Brain pericyte (primary cell): Measurements from ENCODE around the gene OR1J4.
"Not testable (repeated sequence)": the region's sequence is repeated elsewhere in the genome, so short reads cannot be mapped to it uniquely, and the experiment has no call there.

Source experiments
- DNase-seq: peaks from one replicate; pipeline ENCODE4 v3.0.0-alpha.2; 2012; ENCODE audit warnings: low read depth, low spot score

The OR1J4 gene

GRCh38 chr9:122518841-122519240 lies at the start of gene OR1J4:
Gene OR1J4, plus strand, starts transcription at chr9:122519141. Its CDS starts 0 bp downstream, at chr9:122519141.
- no peak for DNase-seq

GRCh38 chr9:122474561-122474960 lies 44.4 kb upstream of the OR1J4 start:
- DNase-seq = no peak

DNA sequence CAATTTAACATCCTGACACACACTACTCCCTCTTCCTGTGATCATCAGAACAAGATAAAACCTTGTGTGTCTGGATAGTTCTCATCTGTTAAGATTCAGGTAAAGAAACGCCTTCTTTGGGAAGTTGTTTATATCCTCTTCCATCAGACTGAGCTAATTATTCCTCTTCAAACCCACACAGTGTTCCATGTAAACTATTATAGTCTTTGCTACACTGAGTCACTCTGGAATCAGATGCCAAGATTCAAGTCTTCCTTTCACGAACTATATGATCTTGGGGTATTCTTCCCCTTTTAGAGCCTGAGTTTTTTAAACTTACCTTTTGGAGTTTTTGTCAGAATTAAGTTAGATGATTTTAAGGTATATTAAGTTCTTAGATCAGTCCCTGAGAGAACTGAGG lies 43.2 kb upstream of the OR1J4 start:
- no peak for DNase-seq

GRCh38 chr9:122477346-122477745 lies 41.6 kb upstream of the OR1J4 start:
- no peak for DNase-seq

GRCh38 chr9:122477826-122478225 lies 41.1 kb upstream of the OR1J4 start, which contains the start of gene OR1J1:
Gene OR1J1, minus strand, starts transcription at chr9:122477926. Its CDS starts 0 bp downstream, at chr9:122477926.
- no peak for DNase-seq

- DNase-seq = no peak
These were observed 39.9 kb upstream of the OR1J4 start for GRCh38 chr9:122479062-122479461.

DNA sequence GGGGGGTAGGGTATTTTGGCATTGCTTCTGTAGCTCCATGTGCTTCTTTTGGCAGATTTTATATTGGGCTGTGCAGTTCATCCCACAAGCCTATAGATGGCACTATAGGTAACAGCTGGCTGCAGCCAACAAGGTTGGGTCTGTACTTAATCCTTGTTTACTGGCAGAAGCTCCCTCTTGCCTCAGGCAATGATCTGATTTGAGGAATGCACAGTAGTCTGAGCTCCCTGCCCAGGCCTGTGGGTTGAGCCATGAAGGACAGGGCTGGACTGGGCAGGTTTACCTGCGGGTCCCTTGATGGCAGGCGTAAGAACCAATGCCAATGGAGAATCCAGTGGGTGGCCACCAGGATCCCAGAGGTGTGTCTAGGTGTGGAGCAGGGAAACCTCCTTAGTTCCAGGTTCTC lies 20.1 kb upstream of the OR1J4 start:
- no peak for DNase-seq

GRCh38 chr9:122506964-122507363 lies 12.0 kb upstream of the OR1J4 start:
- no peak for DNase-seq

DNA sequence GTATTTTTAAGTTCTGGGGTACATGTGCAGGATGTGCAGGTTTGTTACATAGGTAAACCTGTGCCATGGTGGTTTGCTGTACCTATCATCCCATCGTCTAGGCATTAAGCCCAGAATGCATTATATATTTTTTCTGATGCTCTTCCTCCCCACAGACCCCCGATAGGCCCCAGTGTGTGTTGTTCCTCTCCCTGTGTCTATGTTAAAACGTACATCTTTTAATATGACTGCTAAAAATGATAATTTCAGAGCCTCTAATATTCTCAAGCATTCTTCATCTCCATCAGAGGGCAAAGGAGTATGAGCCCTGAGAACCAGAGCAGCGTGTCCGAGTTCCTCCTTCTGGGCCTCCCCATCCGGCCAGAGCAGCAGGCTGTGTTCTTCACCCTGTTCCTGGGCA lies 8.4 kb upstream of the OR1J4 start, which contains the start of gene OR1J2:
TSS of gene OR1J2 (plus strand) at position 301 of the 400 bp plus-strand sequence. CDS start at position 301, 0 bp downstream.
- no peak for DNase-seq

GRCh38 chr9:122518226-122518625 lies 715 bp upstream of the OR1J4 start:
- no peak for DNase-seq

- DNase-seq = no peak
These were observed 435 bp downstream of the OR1J4 start for GRCh38 chr9:122519376-122519775.

DNA sequence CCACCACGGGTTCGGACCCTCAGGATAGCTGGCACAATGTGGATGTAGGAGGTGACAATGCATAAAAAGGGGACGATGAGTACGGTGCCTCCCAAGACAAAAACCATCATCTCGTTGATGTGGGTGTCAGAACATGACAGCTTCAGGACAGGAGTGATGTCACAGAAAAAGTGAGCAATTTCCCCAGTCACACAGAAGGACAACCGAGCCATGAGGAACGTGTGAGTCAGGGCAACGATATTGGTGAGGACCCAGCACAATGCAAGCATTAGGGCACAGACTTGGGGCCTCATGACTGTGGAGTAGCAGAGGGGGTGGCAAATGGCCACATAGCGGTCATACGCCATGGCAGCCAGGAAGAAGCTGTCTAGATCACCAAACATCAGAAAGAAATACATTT lies 7.7 kb downstream of the OR1J4 start:
- DNase-seq = no peak

DNA sequence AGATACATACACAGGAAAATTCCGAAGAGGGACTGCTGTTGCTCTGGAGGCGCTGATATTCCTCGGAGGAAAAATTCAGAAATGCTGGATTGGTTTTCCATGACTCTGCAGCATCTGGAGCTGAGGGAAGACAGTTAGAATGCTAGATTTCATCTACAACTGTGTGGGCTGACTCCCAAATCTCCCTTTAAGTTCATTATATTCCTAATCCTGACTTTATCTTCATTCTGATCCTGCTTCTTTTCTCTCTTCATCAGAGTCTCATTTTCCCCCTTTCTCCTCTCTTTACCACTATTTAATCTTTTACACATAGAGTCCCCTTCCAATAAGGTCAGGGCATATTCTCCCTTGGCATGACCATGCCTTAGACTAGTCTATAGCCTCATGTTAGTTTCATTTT lies 8.3 kb downstream of the OR1J4 start, which contains the start of gene OR1N1:
TSS of gene OR1N1 (minus strand) at position 101 of the 400 bp plus-strand sequence. CDS start at position 101, 0 bp downstream.
- no peak for DNase-seq

- not testable (repeated sequence) for DNase-seq
These were observed 12.2 kb downstream of the OR1J4 start for GRCh38 chr9:122531157-122531556.

DNA sequence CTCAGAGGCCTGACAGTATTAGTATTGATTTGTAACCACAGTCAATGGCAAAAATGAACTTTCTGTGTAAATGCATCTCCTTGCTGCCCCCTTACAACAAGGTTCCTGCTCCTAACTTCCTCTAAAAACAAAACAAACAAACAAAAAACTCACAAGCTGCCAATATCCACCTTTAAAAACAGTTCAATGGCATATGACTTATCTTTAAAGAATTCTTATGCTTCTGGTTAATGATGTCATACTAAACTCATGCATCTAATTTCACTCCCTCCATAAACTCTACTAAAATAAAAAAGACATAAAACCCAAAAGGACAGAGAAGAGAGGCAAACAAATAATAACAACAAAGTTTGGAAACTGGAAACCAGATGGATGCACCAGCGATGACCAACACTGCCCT lies 17.2 kb downstream of the OR1J4 start:
- no peak for DNase-seq

DNA sequence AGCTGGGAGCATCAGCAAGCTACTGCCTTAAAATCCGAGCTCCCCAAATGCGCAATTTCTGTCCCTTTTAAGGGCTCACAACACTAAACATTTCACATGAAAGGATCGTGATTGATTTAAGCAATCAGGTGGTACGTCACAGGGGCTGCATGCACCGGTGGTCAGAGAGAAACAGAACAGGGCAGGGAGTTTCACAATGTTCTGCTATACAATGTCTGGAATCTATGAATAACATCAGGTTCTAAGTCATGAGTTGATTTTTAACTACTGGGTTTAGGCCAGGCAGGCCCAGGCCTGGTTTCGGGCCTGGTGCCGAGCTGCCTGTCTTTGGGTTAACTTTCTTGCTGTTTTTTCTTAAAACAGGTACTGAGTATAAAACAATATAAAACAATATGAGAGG lies 18.1 kb downstream of the OR1J4 start:
- DNase-seq = not testable (repeated sequence)

GRCh38 chr9:122538757-122539156 lies 19.8 kb downstream of the OR1J4 start:
- DNase-seq = no peak

DNA sequence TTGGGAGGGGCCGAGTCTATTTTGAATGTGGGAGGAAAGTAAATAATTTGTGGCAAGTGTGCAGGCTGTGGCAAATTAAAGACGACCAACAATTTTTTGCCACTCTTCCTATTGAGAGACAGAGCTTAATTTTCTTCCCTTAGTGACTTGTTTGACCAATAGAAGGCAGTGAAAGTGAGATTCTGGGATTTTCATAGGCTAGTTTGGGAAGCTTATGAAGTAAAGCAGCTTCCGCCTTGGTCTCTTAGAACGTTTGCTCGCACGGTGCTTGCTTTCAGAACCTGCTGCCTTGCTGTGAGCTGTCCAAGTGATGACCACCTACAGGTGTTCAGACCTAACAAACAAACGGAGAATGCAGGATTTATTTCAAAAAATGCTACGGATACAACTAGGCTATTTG lies 27.3 kb downstream of the OR1J4 start:
- DNase-seq = no peak

GRCh38 chr9:122551371-122551770 lies 32.4 kb downstream of the OR1J4 start:
- DNase-seq = no peak

GRCh38 chr9:122552812-122553211 lies 33.9 kb downstream of the OR1J4 start, which contains the start of gene OR1N2:
Gene OR1N2, plus strand, starts transcription at chr9:122553112. Its CDS starts 100 bp downstream, at chr9:122553212.
- no peak for DNase-seq

- no peak for DNase-seq
These were observed 42.5 kb downstream of the OR1J4 start for GRCh38 chr9:122561446-122561845.

DNA sequence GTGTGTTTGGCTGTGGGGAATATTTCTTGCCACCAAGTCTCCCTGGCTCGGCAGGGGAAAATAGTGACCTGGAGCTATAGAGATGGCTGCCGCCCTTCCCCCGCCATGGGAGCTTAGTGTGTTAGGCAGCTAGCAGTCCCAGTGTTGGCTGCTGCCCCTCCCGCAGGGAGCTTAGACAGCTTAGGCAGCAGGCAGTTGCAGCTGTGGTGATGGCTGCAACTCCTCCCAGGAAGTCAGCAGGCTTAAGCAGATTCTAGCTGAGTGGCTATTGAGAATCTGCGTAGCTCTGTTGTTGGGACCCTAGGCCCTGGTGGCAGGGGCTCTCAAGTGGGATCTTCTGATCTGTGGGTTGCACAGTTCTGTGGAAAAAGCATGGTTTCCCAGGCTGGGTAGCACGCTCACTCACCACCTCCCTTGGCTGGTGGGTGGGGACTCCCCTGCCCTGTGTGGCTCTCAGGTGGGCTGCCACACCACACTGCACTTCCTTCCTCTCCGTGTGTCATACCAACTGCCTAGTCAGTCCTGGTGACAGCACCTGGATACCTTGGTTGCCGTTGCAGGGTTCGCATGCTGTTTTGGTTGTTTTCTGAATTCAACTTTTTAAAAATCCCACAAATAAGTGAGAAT lies 43.3 kb downstream of the OR1J4 start:
- no peak for DNase-seq

GRCh38 chr9:122567901-122568300 lies 49.0 kb downstream of the OR1J4 start:
- DNase-seq = no peak
